GM19238 (cell line): Measurements from ENCODE around the gene RGL2.
"Not testable (repeated sequence)": the region's sequence is repeated elsewhere in the genome, so short reads cannot be mapped to it uniquely, and the experiment has no call there.

Experiments used
- DNase-seq: peaks from one replicate; pipeline ENCODE4 v3.0.0; 2011; ENCODE audit warnings: low spot score; ENCODE audit not compliant: insufficient read length

RGL2 gene

DNA sequence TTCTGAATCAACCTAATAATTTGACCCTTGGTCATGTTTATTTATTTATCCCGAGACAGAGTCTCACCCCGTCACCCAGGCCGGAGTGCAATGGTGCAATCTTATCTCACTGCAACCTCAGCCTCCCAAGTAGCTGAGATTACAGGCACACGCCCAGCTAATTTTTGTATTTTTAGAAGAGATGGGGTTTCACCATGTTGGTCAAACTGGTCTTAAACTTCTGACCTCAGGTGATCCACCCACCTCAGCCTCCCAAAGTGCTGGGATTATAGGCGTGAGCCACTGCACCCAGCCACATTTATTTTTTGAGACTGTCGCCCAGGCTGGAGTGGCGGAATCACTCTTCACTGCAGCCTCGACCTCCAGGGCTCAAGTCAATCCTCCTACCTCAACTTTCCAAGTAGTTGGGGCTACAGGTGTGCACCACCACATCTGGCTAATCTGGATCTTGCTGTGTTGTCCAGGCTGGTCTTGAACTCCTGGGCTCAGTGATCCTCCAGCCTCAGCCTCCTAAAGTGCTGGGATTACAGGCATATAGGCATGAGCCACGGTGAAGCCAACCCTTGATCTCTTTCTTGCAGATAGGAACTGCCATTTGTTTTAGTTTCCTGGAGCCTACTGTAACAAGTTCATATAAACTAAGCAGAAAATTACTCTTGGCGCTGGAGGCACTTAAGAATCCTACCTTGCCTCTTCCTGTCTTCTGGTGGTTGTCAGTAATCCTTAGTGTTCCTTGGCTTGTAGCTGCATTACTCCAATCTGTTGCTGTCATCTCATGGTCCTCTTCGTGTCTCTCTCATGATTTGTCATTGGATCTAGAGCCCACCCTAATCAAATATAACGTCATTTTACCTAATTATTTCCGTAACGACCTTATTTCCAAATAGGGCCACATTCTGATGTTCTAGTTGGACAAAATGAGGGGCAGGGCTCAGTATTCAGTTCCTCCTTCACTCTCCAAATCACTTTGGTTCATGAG is 24.5 kb downstream of the RGL2 start:
- DNase-seq: no peak

DNA sequence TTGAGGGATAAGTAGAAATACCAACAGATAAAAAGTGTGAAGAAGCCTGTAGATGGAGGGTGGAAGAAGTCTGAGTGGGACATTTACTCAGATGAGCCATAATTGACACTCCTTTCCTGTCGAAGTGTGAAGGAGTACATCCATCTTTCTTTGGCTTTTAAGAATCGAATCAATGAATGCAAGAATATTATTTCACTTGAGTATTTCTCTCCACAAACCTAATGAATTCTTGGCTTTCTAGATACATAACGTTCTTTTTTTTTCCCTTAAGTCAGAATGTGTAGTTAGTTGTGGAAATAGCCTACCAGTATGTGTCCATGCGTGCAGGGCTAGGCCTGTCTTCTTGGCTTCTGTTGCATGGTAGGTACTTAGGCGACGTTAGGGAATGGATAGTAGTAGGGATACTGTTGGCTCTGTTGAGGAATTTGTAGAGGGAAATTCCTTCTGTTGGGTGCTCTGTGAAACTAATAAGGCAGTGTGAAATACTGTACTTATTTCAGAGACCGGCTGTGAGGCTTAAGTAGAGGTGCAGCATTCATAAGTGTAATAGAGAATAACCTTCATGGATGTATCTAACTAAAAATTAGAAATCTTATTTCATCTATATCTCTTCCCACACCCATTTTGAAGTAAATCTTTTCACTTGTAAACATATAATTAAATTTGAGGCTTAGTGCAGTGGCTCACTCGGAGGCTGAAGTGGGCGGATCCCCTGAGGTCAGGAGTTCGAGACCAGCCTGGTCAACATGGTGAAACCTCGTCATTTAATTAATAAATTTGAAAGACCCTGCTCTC is 25.4 kb downstream of the RGL2 start:
- no peak for DNase-seq

- DNase-seq: no peak
These were observed 26.2 kb downstream of the RGL2 start for GRCh38 chr6:33272275-33273128.

GRCh38 chr6:33271468-33272274 is 27.1 kb downstream of the RGL2 start, which contains the start of the genes RPS18 and VPS52:
RPS18 (plus strand) TSS chr6:33272075; CDS start chr6:33272120, 45 bp downstream.
VPS52 (minus strand) TSS chr6:33271876; CDS start chr6:33271675, 201 bp downstream.
- peak; percentile 76 for DNase-seq

DNA sequence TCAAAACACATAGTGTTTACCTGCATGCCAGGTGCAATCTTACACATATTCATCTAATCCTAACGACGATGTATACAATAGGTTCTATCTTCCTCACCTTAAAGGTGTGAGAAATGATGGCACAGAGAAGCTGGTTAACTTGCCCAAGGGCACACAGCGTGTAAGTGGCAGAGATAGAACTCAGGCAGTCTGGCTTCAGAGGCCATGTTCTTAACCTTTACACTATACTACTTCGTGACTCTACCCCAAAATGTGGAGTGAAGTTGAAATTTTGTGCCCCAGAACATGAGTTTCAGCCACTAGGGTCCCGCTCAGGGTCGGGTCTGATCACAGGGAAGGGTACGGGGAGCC is 27.6 kb downstream of the RGL2 start:
- no peak for DNase-seq

GRCh38 chr6:33264015-33264414 is 34.7 kb downstream of the RGL2 start:
- no peak for DNase-seq

GRCh38 chr6:33262490-33262889 is 36.3 kb downstream of the RGL2 start:
- not testable (repeated sequence) for DNase-seq

DNA sequence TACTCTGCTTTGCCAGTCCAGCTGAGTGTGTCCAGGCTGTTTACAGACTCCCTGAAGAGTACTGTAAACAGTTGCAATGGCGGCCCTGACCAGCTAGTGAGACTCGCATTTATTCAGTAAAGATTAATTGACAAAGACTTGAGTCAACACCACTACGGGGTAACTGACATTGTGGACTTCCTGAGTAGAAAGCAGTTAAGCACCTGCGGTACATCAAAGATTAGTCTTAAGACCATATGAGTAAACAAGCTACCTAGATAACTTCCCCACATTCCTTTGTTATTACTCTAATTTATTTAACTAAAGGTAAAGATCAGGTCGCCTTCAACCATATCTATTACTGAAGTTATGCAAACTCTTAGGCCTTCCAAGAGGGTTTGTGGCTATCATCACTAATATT is 39.7 kb downstream of the RGL2 start:
- DNase-seq: no peak

DNA sequence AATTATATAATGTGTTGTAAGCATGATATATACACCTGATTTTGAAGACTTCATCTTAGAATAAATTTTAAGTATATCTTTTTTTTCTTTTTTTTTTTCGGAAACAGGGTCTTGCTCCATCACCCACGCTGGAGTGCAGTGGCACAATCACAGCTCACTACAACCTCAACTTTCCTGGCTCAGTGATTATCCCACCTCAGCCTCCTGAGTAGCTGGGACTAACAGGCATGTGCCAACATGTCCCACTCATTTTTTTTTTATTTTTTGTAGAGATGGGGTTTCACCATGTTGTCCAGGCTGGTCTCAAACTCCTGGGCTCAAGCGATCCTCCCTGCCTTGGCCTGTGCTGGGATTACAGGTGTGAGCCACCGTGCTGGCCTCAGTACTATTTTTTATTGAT is 44.2 kb downstream of the RGL2 start:
- no peak for DNase-seq

DNA sequence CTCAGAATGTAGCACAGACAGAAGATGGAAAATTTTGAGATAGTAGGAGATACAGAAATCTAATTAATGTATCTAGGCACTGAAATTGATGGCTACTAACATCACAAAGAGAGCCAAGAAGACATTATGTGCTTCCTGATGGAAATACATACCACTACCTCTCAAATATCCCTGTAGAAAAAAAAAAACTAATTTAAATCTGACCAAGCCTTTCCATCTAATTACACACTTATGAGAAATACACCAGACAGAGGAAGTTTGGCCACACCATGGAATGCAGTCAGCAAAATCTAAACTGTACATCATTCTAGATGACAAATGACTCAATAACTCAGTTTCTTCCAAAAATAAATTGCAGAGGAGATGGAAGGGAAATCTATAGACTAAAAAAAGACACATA is 46.0 kb downstream of the RGL2 start:
- no peak for DNase-seq

- no peak for DNase-seq
These were observed 47.2 kb downstream of the RGL2 start for GRCh38 chr6:33251395-33252012.

DNA sequence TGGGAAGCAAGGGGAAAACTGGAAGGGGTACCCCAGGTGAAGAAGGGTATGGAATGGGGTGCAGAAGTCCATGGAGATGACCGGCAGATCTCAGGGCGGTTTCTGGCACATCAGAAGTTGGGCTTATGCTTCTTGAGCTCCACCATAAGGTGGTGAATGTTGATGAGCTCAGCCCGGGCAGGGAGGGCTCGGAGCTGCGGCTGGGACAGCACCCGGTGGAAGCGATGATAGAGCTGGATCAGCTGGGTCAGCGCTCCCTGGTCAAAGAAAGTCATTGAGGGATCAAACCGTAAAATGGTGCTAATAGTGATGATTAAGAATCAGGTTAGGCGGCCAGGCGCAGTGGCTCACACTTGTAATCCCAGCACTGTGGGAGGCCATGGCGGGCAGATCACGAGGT is 48.0 kb downstream of the RGL2 start:
- no peak for DNase-seq

DNA sequence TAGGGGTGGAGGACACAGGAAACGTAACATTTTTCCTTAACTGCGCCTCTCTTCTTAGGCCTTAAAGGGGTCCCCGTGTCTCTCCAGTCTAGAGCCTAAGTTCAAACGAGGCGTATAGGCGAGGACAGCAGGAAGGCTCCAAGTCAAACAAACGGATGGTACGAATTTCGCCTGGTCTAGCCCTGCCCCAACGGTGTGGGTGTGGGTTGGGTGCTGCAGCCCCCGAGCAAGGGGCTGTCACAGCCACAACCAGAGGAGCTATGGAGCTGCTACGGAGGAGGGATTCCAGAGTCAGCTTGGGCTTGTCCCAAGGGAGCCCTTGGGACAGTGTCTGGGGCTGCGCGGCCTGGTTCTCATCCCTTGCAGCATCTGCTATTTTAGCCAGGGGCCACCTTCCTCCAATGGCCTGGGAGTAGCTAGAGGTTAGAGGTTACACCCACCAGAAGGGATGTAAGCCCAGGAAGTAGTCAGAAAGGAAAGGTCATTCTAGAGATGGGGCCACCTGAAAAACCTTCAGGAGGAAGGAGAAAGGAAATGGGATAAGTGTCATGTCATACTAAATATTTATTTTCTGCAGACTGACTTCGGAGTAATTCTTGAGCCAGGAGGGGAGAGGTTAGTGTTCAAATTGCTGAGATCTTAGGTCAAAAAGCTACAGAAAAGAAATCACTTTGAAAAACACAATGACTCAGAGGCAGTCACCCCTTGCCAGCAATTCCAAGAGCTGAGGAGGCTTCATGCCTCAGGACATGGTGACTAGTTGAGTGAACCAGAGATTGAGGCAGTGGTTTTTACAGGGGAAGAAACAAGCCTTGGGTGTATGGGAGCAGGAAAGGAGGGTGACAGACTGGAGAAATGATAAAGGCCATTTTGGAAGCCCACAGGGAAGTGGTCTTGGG is 48.8 kb downstream of the RGL2 start:
- no peak for DNase-seq

DNA sequence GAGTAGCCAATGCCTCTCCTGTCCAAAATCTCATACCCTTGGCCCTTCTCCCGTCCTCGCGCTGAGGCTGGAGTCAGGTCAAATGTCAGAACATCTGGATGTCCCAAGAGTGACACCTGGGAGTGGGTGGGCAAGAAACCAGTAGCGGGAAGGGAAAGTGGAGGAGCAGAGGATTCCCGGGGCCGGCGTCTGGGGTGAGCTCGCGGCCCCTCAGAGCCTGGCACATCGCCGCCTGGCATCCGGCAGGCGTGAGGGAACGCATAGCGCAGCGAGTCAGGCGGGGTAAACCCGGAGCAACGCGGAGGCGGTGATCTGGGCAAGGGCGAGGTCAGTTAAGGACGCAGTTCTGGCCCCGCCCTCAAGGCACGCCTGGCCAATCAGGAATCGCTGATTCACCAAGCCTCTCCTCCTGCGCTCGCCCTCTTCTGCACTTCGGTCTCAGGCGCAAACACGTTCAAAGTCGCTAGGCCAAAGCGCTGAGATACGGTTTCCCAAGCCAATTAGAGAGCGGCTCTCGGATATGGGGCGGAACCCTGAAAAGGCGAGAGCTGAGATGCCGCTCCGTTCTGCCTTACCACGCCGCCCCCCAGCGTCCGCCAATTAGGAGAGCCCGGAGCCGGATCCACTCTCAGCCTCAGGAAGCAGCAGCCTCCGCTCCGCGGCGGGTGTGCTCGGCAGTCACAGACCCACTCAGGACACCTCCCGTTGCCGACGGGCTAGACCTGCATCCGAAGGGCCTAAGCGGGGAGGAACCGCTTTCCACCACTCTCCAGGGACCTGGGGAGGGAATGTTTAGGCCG is 49.6 kb downstream of the RGL2 start:
- peak; percentile 79 for DNase-seq

DNA sequence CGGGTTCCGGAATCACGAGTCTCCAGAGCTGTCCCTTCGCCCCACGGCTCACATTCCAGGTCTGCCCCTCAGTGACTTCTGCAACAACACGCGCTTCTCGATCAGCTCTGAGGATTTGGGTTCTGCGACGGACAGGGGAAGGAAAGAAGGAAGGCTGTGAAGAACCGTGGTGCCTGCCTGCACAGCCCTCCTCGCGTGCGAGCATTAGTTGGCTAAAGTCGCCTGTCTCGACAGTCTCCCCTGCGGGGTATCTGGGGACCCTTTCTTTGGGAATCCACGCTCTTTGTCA is 50.2 kb downstream of the RGL2 start:
- no peak for DNase-seq

- peak; percentile 41 for DNase-seq
These were observed 50.6 kb downstream of the RGL2 start for GRCh38 chr6:33247977-33248642.

- DNase-seq: no peak
These were observed 55.3 kb downstream of the RGL2 start for GRCh38 chr6:33243476-33243875.

DNA sequence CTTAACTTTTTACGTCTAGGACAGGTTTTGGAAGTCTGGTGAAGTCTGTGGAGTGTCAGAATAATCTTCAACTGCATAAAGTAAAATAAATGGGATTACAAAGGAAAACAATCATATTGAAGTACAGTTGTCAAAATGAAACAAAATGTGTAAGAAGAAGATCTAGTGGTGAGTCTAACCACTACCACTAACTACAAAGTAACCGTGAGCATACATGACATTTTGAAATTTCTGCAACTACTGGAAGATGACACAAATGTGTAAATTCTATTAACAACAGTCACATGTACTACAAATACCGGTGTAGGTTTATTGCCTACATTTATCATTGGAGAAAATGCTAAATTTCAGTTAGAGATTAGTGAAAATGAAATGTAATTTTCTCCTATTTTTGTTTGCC is 56.8 kb downstream of the RGL2 start:
- DNase-seq: no peak
